IMR-90 (cell line): ENCODE data around the gene DOCK6. TPM values are rescaled to one million over a fixed set of nuclear protein-coding genes. Genes with fewer than 3 reads are reported as not detected.

ENCODE experiments used
- ATAC-seq: fragments of 200-7000 bp; cut with Tn5 transposase; 2 replicates; pipeline ENCODE4 v1.9.1; 2020; ENCODE audit warnings: low read depth, mild to moderate bottlenecking, moderate library complexity
- BruUV-seq: library from RNA; stranded (reverse); fragments of 400-500 nt; replicated peaks from 2 replicates; lab custom pipeline; 2021; lab: Mats Ljungman, UMichigan
- CTCF ChIA-PET: fragments of 300-600 bp; formaldehyde crosslinking; extraction: SDS; loops from one replicate; lab custom pipeline; 2021; ENCODE audit warnings: antibody characterized with exemption; lab: Yijun Ruan, JAX
- POLR2A ChIA-PET: fragments of 300-600 bp; sonication (Branson Sonifier 250); formaldehyde crosslinking; loops from one replicate; lab custom pipeline; 2022; ENCODE audit warnings: antibody characterized with exemption; ENCODE audit not compliant: unreplicated experiment; lab: Charles Lee
- DNase-seq: peaks from one replicate; pipeline ENCODE4 v3.0.0; 2013
- H2AFZ ChIP-seq: replicated peaks from 2 replicates; pipeline ENCODE3; 2013; ENCODE audit warnings: low read length, mild to moderate bottlenecking; ENCODE audit not compliant: poor library complexity
- H2AK5ac ChIP-seq: 2 replicates; pipeline ENCODE4 v1.6.1; 2013; ENCODE audit warnings: low read depth, low read length, inconsistent platforms
- H2AK9ac ChIP-seq: replicated peaks from 2 replicates; pipeline ENCODE3; 2013; ENCODE audit warnings: mild to moderate bottlenecking, low read depth, low read length, moderate library complexity; ENCODE audit not compliant: poor library complexity
- H2BK120ac ChIP-seq: 2 replicates; pipeline ENCODE4 v1.6.1; 2013; ENCODE audit warnings: low read depth, low read length, inconsistent platforms
- H2BK15ac ChIP-seq: 3 replicates; pipeline ENCODE4 v1.6.1; 2013; ENCODE audit warnings: low read depth, low read length, inconsistent platforms
- H2BK20ac ChIP-seq: 2 replicates; pipeline ENCODE4 v1.6.1; 2013; ENCODE audit warnings: low read depth, mild to moderate bottlenecking, inconsistent platforms, low read length, moderate library complexity
- H2BK5ac ChIP-seq: 2 replicates; pipeline ENCODE4 v1.6.1; 2013; ENCODE audit warnings: mild to moderate bottlenecking, low read depth, low read length, inconsistent platforms; ENCODE audit not compliant: poor library complexity, severe bottlenecking
- H3K14ac ChIP-seq: replicated peaks from 2 replicates; pipeline ENCODE4 v1.6.1; 2013; ENCODE audit warnings: low read depth, low read length, inconsistent platforms
- H3K18ac ChIP-seq: 2 replicates; pipeline ENCODE4 v1.6.1; 2013; ENCODE audit warnings: low read depth, low read length, control low read depth
- H3K23ac ChIP-seq: 2 replicates; pipeline ENCODE4 v1.6.1; 2013; ENCODE audit warnings: low read depth, low read length, inconsistent platforms
- H3K27ac ChIP-seq: 2 replicates; pipeline ENCODE4 v1.5.1; 2013; ENCODE audit warnings: mild to moderate bottlenecking, control low read depth, low read length; ENCODE audit not compliant: insufficient read depth
- H3K27me3 ChIP-seq: 2 replicates; pipeline ENCODE4 v1.6.1; 2013; ENCODE audit warnings: low read length; ENCODE audit not compliant: control insufficient read depth, insufficient read depth
- H3K36me3 ChIP-seq: 2 replicates; pipeline ENCODE4 v1.6.1; 2013; ENCODE audit warnings: low read length, mixed read lengths; ENCODE audit not compliant: control insufficient read depth, insufficient read depth
- H3K4ac ChIP-seq: 2 replicates; pipeline ENCODE4 v1.6.1; 2013; ENCODE audit warnings: low read depth, low read length, inconsistent platforms
- H3K4me1 ChIP-seq: 2 replicates; pipeline ENCODE4 v1.6.1; 2013; ENCODE audit warnings: low read length, mixed read lengths; ENCODE audit not compliant: control insufficient read depth, insufficient read depth
- H3K4me2 ChIP-seq: 2 replicates; pipeline ENCODE4 v1.6.1; 2013; ENCODE audit warnings: low read depth, mild to moderate bottlenecking, control low read depth, low read length, moderate library complexity
- H3K4me3 ChIP-seq: 2 replicates; pipeline ENCODE4 v1.5.1; 2013; ENCODE audit warnings: low read depth, mild to moderate bottlenecking, control low read depth, low read length, moderate library complexity; ENCODE audit not compliant: insufficient read depth
- H3K56ac ChIP-seq: 2 replicates; pipeline ENCODE4 v1.6.1; 2013; ENCODE audit warnings: low read length, inconsistent platforms; ENCODE audit not compliant: insufficient read depth; ENCODE audit errors: extremely low read depth
- H3K79me1 ChIP-seq, 2 experiments: 2 replicates each; pipeline ENCODE4 v1.6.1; 2013; ENCODE audit warnings: low read length in 2 of 2, inconsistent platforms in 1 of 2, low read depth in 1 of 2
- H3K9ac ChIP-seq: 2 replicates; pipeline ENCODE4 v1.6.1; 2013; ENCODE audit warnings: low read depth, low read length, control low read depth
- H3K9me1 ChIP-seq: 2 replicates; pipeline ENCODE4 v1.6.1; 2013; ENCODE audit warnings: low read length, inconsistent platforms; ENCODE audit not compliant: insufficient read depth
- H3K9me3 ChIP-seq: 2 replicates; pipeline ENCODE4 v1.6.1; 2013; ENCODE audit warnings: low read length; ENCODE audit not compliant: control insufficient read depth, insufficient read depth
- H4K20me1 ChIP-seq: 2 replicates; pipeline ENCODE4 v1.6.1; 2013; ENCODE audit warnings: low read length, inconsistent platforms; ENCODE audit not compliant: insufficient read depth
- H4K5ac ChIP-seq: 2 replicates; pipeline ENCODE4 v1.6.1; 2013; ENCODE audit warnings: mild to moderate bottlenecking, low read depth, low read length, control low read depth
- H4K8ac ChIP-seq, 2 experiments: 2 replicates each; pipeline ENCODE4 v1.6.1; 2013; ENCODE audit warnings: low read depth in 2 of 2, low read length in 2 of 2, control low read depth in 1 of 2, inconsistent platforms in 1 of 2
- H4K91ac ChIP-seq: 2 replicates; pipeline ENCODE4 v1.6.1; 2013; ENCODE audit warnings: low read depth, low read length, inconsistent platforms; ENCODE audit not compliant: insufficient read depth
- BHLHE40 ChIP-seq: fragments of 150-350 bp; IDR thresholded peaks from 2 replicates; pipeline ENCODE4 v1.6.1; 2016; ENCODE audit warnings: mild to moderate bottlenecking, low read depth, low read length
- CHD1 ChIP-seq: IDR thresholded peaks from 2 replicates; pipeline ENCODE4 v1.6.1; 2012; ENCODE audit warnings: low read depth, low read length, improper control_type of control experiment
- FOS ChIP-seq: fragments of 150-350 bp; IDR thresholded peaks from 2 replicates; pipeline ENCODE4 v1.6.1; 2016; ENCODE audit warnings: low read depth, low read length
- MAZ ChIP-seq: IDR thresholded peaks from 2 replicates; pipeline ENCODE4 v1.6.1; 2012; ENCODE audit warnings: low read depth, mild to moderate bottlenecking, low read length, improper control_type of control experiment, moderate library complexity, borderline replicate concordance
- MXI1 ChIP-seq: IDR thresholded peaks from 2 replicates; pipeline ENCODE4 v1.6.1; 2012; ENCODE audit warnings: low read depth, mild to moderate bottlenecking, low read length, moderate library complexity, borderline replicate concordance
- POLR2A ChIP-seq: IDR thresholded peaks from 2 replicates; pipeline ENCODE4 v1.6.1; 2012; ENCODE audit warnings: mild to moderate bottlenecking, low read depth, low read length
- RCOR1 ChIP-seq: IDR thresholded peaks from 2 replicates; pipeline ENCODE4 v1.6.1; 2012; ENCODE audit warnings: mild to moderate bottlenecking, low read length, improper control_type of control experiment; ENCODE audit not compliant: insufficient replicate concordance
- RFX5 ChIP-seq: IDR thresholded peaks from 2 replicates; pipeline ENCODE4 v1.8.0; 2012; ENCODE audit warnings: low read depth, mild to moderate bottlenecking, low read length, moderate library complexity
- SMC3 ChIP-seq: fragments of 150-350 bp; IDR thresholded peaks from 2 replicates; pipeline ENCODE4 v1.6.1; 2016; ENCODE audit warnings: low read depth, mild to moderate bottlenecking, antibody characterized with exemption, low read length, moderate library complexity
- WGBS, 2 experiments: methylation state at CpG; one replicate each; pipeline versions ENCODE4 v1.1.5 to v1.1.7; 2013; ENCODE audit warnings: missing lambda C conversion rate in 2 of 2; ENCODE audit not compliant: insufficient read length in 1 of 2; ENCODE audit errors: extremely low coverage in 2 of 2; 5-methylcytosine and 5-hydroxymethylcytosine counted together
- dilution Hi-C: fragments of 300-500 bp; cut with HindIII; formaldehyde crosslinking; loops from one replicate; pipeline ENCODE4 v1.14.3; 2018; ENCODE audit warnings: low sequenced_read_pairs; ENCODE audit not compliant: unreplicated experiment
- in situ Hi-C: fragments of 300-500 bp; cut with MboI; formaldehyde crosslinking; loops from 3 replicates; pipeline ENCODE4 v1.14.3; 2019; ENCODE audit warnings: low sequenced_read_pairs, inconsistent platforms, mixed read lengths
- intact Hi-C: fragments of 100-400 bp; cut with micrococcal nuclease; formaldehyde crosslinking; loops from 2 replicates; pipeline ENCODE4 v1.10.0; 2022
- polyA plus RNA-seq, 3 experiments: library from polyadenylated mRNA; depleted of rRNA; stranded (reverse); fragments of >200 nt; gene quantifications; 2 replicates each; pipeline ENCODE4 v1.2.3, GENCODE V29; 2012; ENCODE audit warnings: low replicate concordance in 1 of 3
- total RNA-seq: library from RNA; depleted of rRNA; stranded (reverse); fragments of >200 nt; gene quantifications from 2 replicates; pipeline ENCODE4 v1.2.3, GENCODE V29; 2012
- TF ChIP-seq, protein P1 (sequence below): fragments of 150-350 bp; IDR thresholded peaks from 2 replicates; pipeline ENCODE4 v1.6.1; 2017; ENCODE audit warnings: mild to moderate bottlenecking, antibody characterized with exemption, low read length, low read depth

DOCK6 gene
- total and polyA plus RNA-seq, 2 of the 4 experiments (the other 2 are of a cell fraction), result 5.0 to 18.4 TPM

DNA sequence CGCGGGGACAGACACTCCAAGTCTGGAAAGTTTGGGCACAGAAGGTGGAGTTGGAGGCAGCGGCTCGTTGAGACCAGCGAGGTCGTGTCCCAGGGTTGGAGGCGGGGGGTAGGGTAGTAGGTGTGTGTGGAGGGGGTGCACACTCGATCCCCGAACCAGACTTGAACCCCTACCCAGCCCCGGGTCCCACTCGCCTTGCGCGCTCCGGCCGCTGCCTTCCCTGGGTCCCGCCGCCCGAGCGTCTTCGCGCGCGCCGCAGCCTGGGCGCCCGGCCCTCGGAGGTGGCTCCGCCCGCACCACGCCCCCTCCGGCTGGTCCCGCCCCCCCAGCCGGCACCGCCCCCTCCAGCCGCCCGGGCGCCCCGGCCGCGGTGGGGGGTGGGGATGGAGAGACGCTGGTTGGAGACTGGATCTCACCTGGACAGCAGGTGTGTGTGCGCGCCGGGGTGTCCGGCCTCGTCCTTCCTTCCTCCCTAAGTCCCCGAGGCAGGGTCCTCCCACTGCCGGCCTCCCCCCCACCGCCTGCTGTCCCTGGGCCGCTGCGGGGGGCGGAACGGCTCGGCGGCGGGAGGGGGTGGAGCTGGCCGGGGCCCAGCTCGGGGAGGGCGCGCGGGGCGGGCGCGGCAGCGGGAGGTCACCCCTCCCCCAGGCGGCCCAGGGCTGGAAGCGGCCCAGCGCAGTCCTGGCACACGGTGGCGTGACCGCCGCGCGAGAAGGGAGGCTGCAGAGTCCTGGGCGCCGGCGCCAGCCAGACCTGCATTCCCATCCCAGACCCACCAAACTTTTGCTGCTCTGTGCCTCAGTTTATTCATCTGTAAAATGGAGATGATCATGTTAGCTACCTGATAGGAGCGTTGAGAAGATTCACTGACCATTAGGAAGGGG is 64.8 kb downstream of the DOCK6 start, which contains the start of gene KANK2:
Gene KANK2 (minus strand): TSS at position 255 of the 884 bp plus-strand sequence. CDS start 3,034 bp downstream, outside the sequence.
- Histone ChIP-seq H3K27me3 (no peaks in the 10 kb centered on the region), H2BK15ac (peak within 1 kb of the TSS; percentile 97; the same call in 2 of the 3 replicates), H3K4ac (peak within 1 kb of the TSS; percentile 94), H2AK9ac (peak within 1 kb of the TSS; percentile 98), H3K27ac (peak within 1 kb of the TSS; percentile 98), H3K79me1 (peaks cover 19 to 58% of the 10 kb centered on the region in 2 experiments), H3K36me3 (peaks cover 31% of the 10 kb centered on the region), H3K9ac (peak within 1 kb of the TSS; percentile 100), H4K5ac (peak within 1 kb of the TSS; percentile 82), H3K4me3 (peak within 1 kb of the TSS; percentile 99), H3K56ac (peak within 1 kb of the TSS; percentile 93), H2AFZ (peak within 1 kb of the TSS; percentile 96), H3K18ac (peak within 1 kb of the TSS; percentile 89), H4K20me1 (peaks cover 5% of the 10 kb centered on the region; the same call in 1 of the 2 replicates), H3K23ac (peak within 1 kb of the TSS; percentile 99), H2BK20ac (peak within 1 kb of the TSS; percentile 64), H2BK5ac (peak within 1 kb of the TSS; percentile 94), H2BK120ac (peak within 1 kb of the TSS; percentile 95), H3K14ac (peak within 1 kb of the TSS; percentile 99), H4K91ac (peak within 1 kb of the TSS; percentile 89), H2AK5ac (peak within 1 kb of the TSS; percentile 99), H3K9me3 (no peaks in the 10 kb centered on the region), H3K4me2 (peak within 1 kb of the TSS; percentile 91), H3K4me1 (peaks cover 18% of the 10 kb centered on the region), H4K8ac (peak within 1 kb of the TSS; percentile 92 to 97), H3K9me1 (peaks cover 10% of the 10 kb centered on the region)
- TF ChIP-seq, protein P1, sequence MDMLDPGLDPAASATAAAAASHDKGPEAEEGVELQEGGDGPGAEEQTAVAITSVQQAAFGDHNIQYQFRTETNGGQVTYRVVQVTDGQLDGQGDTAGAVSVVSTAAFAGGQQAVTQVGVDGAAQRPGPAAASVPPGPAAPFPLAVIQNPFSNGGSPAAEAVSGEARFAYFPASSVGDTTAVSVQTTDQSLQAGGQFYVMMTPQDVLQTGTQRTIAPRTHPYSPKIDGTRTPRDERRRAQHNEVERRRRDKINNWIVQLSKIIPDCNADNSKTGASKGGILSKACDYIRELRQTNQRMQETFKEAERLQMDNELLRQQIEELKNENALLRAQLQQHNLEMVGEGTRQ, result no peak
- TF ChIP-seq RCOR1 (peak; percentile 90), FOS (no peak), POLR2A (peak; percentile 59; the same call in 1 of the 2 replicates), RFX5 (no peak), BHLHE40 (peak; percentile 21; the same call in 1 of the 2 replicates), MAZ (peak; percentile 79; the same call in 1 of the 2 replicates), CHD1 (no peak), SMC3 (no peak), MXI1 (peak; percentile 53; the same call in 1 of the 2 replicates)
- ChIA-PET CTCF (no interaction called here), POLR2A (interaction anchor here (0.9 to 1.0 kb wide), 2 partner anchors 10 to 54 kb away, joined by 3 read pairs; no protein-coding TSS in a partner anchor)
- BruUV-seq, result no TSS peak
- intact Hi-C loops (no loop called here), dilution Hi-C loops (no loop called here), in situ Hi-C loops (no loop called here)
- DNase-seq (peak; percentile 55), ATAC-seq (peak; percentile 89)
- WGBS, 2 experiments, result 60% methylated on average over 1 of the region's 78 CpGs; no CpG with 5 or more reads in 1 of the 2 experiments
